Measurements from ENCODE around the gene CD248. TPM values are rescaled to one million over a fixed set of nuclear protein-coding genes. Genes with fewer than 3 reads are reported as not detected.

CD248 gene
- total RNA-seq, 2 experiments from 2014 or later, result 3.3 to 3.4 TPM

DNA sequence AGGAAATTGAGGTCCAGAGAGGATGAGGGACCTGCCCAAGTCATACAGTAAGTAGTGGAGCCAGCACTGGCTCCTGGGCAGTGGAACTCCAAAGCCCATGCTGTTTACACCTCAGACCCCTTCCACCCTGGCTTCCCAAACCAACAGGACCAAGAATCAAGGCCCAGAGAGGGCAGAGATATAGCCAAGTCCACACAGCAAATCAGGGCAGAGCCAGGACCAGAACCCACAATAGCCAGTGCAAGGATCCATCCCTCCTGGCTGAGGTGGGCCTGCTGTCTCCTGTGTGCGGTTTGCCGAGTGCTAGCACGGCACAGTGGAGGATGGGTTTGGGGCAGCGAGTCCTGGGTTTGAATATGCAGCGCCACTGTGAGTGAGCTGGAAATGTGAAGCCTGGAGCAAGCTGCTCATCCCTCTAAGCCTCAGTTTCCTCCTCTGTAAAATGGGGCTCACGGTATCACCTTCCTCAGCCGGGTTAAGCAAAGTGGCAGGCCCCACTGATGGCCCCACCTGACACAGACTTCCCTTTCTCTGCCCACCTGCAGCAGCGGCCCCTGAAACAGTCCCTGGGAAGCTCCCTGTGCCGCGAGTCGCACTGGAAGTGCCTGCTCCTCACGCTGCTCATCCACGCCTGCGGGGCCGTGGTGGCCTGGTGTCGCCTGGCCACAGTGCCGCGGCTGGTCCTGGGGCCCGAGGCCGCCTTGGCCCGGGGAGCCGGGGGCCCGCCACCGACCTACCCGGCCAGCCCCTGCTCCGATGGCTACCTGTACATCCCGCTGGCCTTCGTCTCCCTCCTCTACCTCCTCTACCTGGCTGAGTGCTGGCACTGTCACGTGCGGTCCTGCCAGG lies 22.8 kb downstream of the CD248 start:
- ATAC-seq (ENCODE audit: poor library complexity), result no peak
- no peaks in the 10 kb centered on the region for H3K9me3 Mint-ChIP-seq
- no peaks in the 10 kb centered on the region for H3K36me3 ChIP-seq (ENCODE audit: insufficient read depth, low read length)
- H3K4me1 Mint-ChIP-seq (ENCODE audit: low read depth), result peaks cover 21% of the 10 kb centered on the region
- peaks cover 24% of the 10 kb centered on the region for H3K27me3 Mint-ChIP-seq
- intact Hi-C loops (cut with DNase I, micrococcal nuclease), result no loop called here
- H3K4me3 Mint-ChIP-seq, result no peak overlapping the region
- POLR2A ChIA-PET, result no interaction called here
- CTCF ChIA-PET, result no interaction called here
- TF ChIP-seq, protein P1, sequence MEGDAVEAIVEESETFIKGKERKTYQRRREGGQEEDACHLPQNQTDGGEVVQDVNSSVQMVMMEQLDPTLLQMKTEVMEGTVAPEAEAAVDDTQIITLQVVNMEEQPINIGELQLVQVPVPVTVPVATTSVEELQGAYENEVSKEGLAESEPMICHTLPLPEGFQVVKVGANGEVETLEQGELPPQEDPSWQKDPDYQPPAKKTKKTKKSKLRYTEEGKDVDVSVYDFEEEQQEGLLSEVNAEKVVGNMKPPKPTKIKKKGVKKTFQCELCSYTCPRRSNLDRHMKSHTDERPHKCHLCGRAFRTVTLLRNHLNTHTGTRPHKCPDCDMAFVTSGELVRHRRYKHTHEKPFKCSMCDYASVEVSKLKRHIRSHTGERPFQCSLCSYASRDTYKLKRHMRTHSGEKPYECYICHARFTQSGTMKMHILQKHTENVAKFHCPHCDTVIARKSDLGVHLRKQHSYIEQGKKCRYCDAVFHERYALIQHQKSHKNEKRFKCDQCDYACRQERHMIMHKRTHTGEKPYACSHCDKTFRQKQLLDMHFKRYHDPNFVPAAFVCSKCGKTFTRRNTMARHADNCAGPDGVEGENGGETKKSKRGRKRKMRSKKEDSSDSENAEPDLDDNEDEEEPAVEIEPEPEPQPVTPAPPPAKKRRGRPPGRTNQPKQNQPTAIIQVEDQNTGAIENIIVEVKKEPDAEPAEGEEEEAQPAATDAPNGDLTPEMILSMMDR (IDR thresholded peaks at IDR 0.05), result no peak
- H3K9me3 ChIP-seq (ENCODE audit: control insufficient read depth in 1 of 2, insufficient read depth in 1 of 2, low read length in 2 of 2), result peaks cover 0 to 9% of the 10 kb centered on the region in 2 experiments
- H3K4me3 ChIP-seq (ENCODE audit: low read length), result no peak overlapping the region
- H3K27ac ChIP-seq (ENCODE audit: low read depth in 1 of 2, low read length in 2 of 2), result no peak overlapping the region
- no peaks in the 10 kb centered on the region for H3K36me3 Mint-ChIP-seq (ENCODE audit: low read depth)
- peaks cover 28% of the 10 kb centered on the region for H3K4me1 ChIP-seq (ENCODE audit: insufficient read depth, low read length)
- H3K27ac Mint-ChIP-seq, result no peak overlapping the region
- DNase-seq, result no peak
- H3K27me3 ChIP-seq (ENCODE audit: control insufficient read depth in 1 of 2, insufficient read depth in 2 of 2, low read length in 2 of 2), result peaks cover 18 to 23% of the 10 kb centered on the region in 2 experiments

DNA sequence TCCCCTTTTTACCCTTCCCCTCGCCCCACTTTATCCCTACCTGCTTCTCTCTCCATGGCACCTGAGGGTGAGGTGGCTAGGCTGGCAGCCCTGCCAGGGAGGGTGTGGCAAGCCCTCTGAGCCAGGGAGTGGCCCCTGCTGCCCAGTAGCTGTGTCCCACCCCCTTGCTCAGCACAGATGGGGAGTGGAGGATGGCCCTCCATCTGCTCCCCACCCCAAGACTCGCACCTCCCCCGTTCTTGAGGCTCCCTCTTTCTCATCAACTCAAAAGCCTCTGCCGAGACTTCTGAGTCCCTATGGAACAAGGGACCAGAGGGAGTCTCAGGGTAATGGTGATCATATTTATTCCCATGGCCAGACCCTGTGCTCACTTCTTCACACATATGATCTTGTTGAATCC lies 23.5 kb downstream of the CD248 start:
- no peak overlapping the region for H3K27ac Mint-ChIP-seq
- peaks cover 23% of the 10 kb centered on the region for H3K4me1 Mint-ChIP-seq (ENCODE audit: low read depth)
- CTCF ChIA-PET, result no interaction called here

DNA sequence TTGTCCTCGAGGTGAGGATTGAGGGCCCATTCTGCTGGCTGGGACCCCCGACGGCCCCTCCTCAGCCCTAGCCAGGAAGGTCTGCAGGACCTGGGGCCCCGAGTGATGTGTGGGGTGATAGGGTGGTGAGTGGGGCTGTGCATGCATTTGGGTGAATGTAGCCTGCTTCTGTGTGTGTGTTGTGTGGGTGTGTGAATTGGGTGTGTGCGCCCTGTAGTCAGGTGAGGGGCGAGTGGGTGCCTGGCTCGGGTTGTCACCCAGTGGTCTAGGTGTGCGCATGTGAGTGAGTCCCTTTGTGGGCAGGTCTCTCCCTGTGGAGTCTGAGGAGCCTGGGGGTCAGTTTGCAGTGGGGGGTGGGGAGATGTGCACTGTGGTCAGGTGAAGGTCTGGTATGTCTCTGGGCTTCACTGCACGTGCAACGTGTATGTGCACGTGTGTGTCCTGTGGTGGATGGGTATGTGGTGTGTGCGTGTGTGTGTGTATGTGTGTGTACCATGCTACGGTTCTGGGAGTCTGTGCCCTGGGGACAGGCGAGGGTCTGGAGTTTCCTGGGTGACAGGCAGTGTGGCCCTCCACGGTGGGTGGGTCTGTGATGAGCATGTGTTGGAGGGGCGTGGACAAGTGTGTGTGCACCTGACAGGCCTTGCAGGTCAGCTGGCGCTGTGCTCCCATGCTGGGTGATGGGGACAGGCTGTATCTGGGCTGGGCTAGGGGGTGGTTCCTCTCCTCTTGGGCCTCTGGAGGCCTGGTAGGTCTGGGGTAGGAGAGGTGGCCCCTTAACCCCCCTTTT lies 24.1 kb downstream of the CD248 start:
- peaks cover 24% of the 10 kb centered on the region for H3K27me3 Mint-ChIP-seq
- Histone ChIP-seq H3K9me3 (ENCODE audit: control insufficient read depth in 1 of 2, insufficient read depth in 1 of 2, low read length in 2 of 2) (peaks cover 0 to 9% of the 10 kb centered on the region in 2 experiments), H3K36me3 (ENCODE audit: insufficient read depth, low read length) (no peaks in the 10 kb centered on the region), H3K27me3 (ENCODE audit: control insufficient read depth in 1 of 2, insufficient read depth in 2 of 2, low read length in 2 of 2) (peaks cover 18 to 23% of the 10 kb centered on the region in 2 experiments), H3K4me3 (ENCODE audit: low read length) (no peak overlapping the region), H3K27ac (ENCODE audit: low read depth in 1 of 2, low read length in 2 of 2) (no peak overlapping the region), H3K4me1 (ENCODE audit: insufficient read depth, low read length) (peaks cover 38% of the 10 kb centered on the region)
- peak overlapping the region; percentile 49 for H3K4me3 Mint-ChIP-seq
- DNase-seq, result peak in 1 of 14 experiments; percentile 41
- H3K27ac Mint-ChIP-seq, result no peak overlapping the region
- CTCF ChIA-PET, result no interaction called here
- POLR2A ChIA-PET, result no interaction called here
- no peak for ATAC-seq (ENCODE audit: poor library complexity)
- no peaks in the 10 kb centered on the region for H3K9me3 Mint-ChIP-seq
- TF ChIP-seq, protein P1 (IDR thresholded peaks at IDR 0.05), result no peak
- no peaks in the 10 kb centered on the region for H3K36me3 Mint-ChIP-seq (ENCODE audit: low read depth)
- peaks cover 23% of the 10 kb centered on the region for H3K4me1 Mint-ChIP-seq (ENCODE audit: low read depth)
- intact Hi-C loops (cut with DNase I, micrococcal nuclease), result no loop called here

More for the DNA sequence above, 23.5 kb downstream of the CD248 start:
- Mint-ChIP-seq H3K4me3 (peak overlapping the region; percentile 49), H3K36me3 (ENCODE audit: low read depth) (no peaks in the 10 kb centered on the region), H3K9me3 (no peaks in the 10 kb centered on the region), H3K27me3 (peaks cover 24% of the 10 kb centered on the region)
- Histone ChIP-seq H3K36me3 (ENCODE audit: insufficient read depth, low read length) (no peaks in the 10 kb centered on the region), H3K4me3 (ENCODE audit: low read length) (no peak overlapping the region), H3K4me1 (ENCODE audit: insufficient read depth, low read length) (peaks cover 32% of the 10 kb centered on the region), H3K9me3 (ENCODE audit: control insufficient read depth in 1 of 2, insufficient read depth in 1 of 2, low read length in 2 of 2) (peaks cover 0 to 9% of the 10 kb centered on the region in 2 experiments), H3K27me3 (ENCODE audit: control insufficient read depth in 1 of 2, insufficient read depth in 2 of 2, low read length in 2 of 2) (peaks cover 18 to 23% of the 10 kb centered on the region in 2 experiments), H3K27ac (ENCODE audit: low read depth in 1 of 2, low read length in 2 of 2) (no peak overlapping the region)
- TF ChIP-seq, protein P1 (IDR thresholded peaks at IDR 0.05), result no peak
- POLR2A ChIA-PET, result no interaction called here
- intact Hi-C loops (cut with DNase I, micrococcal nuclease), result no loop called here
- no peak for ATAC-seq (ENCODE audit: poor library complexity)
- no peak for DNase-seq

Data from CD4-positive, alpha-beta T cell (primary cell).